Glomerular endothelial cell (primary cell): ENCODE data around the gene CCDC191. TPM values are rescaled to one million over a fixed set of nuclear protein-coding genes. Genes with fewer than 3 reads are reported as not detected.

Experiments used
- DNase-seq: peaks from one replicate; pipeline ENCODE4 v3.0.0-alpha.2; 2011; ENCODE audit warnings: low read depth, low spot score; ENCODE audit errors: extremely low read depth
- total RNA-seq: library from RNA; depleted of rRNA; stranded (reverse); fragments of >200 nt; gene quantifications from 2 replicates; pipeline ENCODE4 v1.2.3, GENCODE V29; 2015

Gene CCDC191
- total RNA-seq, 1 donor from 2014 or later = 4.8 TPM

DNA sequence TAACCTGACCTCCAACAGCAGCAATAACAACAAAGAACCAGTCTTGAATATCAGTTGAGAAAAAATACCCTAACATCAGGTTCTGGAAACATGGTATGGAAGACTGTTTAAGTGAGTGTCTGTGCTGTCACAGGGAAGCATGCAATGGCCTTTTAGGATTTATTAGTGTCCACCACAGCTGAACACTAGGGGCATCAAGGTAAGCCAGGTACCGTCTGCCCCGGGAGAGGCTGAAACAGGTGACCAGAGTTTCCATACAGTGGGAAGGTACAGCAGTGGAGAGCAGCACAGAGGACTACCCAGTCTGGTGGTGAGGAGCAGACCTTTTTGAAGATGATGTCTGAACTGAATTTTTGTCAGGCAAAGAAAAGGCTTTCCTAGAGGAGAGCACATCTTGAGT lies 90.2 kb downstream of the CCDC191 start:
- no peak for DNase-seq

DNA sequence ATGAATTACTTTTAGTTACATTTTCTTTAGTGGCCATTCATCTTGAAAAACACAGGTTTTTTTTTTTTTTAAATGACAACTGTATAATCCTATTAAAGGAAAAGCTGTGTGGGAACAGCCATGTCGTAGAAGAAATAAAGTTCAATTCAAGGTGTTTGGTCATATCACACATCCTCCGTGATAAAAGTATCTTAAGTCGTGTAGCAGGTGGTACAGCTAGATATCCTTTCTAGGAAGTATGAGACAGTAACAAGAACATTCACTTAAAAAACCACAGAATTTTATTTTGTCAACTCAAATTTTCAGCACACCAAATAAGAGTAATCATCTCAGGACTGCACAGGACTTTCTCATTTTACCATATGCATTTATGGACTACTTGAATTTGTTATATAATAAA lies 92.4 kb downstream of the CCDC191 start:
- DNase-seq = no peak

DNA sequence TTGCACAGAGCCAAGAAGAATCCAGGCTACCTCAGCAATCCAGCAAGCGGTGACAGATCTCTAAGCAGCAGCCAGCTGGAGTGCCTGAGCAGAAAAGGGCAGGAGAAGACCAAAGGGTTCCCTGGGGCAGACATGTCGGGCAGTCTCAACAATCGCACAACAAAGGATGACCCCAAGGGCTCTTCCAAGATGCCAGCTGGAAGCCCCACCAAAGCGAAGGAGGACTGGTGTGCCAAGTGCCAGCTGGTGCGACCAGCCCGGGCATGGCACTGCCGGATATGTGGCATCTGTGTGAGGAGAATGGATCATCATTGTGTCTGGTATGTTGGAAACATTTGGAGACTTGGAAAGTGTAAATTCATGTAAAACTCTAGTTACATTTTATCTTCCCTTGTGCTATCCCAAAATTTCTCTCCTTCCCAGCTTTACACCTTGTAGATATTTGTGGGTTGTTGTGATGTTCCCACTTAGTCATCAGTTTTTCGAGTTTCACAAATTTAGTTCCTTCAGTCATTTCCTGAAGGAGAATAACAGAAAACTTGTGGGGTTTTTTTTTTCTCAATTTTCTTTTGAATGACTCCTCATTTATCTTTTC lies 102.1 kb downstream of the CCDC191 start:
- DNase-seq = no peak

DNA sequence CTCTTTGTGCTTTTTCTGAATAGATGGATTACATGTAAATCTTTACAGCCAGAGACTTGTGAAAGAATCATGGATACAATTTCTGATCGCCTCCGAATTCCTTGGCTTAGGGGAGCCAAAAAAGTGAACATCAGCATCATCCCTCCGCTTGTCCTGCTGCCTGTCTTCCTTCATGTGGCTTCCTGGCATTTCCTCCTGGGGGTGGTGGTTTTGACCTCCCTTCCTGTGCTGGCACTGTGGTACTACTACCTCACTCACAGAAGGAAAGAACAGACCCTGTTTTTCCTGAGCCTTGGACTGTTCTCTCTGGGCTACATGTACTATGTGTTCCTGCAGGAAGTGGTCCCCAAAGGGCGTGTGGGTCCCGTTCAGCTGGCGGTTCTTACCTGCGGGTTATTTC lies 102.6 kb downstream of the CCDC191 start:
- no peak for DNase-seq

DNA sequence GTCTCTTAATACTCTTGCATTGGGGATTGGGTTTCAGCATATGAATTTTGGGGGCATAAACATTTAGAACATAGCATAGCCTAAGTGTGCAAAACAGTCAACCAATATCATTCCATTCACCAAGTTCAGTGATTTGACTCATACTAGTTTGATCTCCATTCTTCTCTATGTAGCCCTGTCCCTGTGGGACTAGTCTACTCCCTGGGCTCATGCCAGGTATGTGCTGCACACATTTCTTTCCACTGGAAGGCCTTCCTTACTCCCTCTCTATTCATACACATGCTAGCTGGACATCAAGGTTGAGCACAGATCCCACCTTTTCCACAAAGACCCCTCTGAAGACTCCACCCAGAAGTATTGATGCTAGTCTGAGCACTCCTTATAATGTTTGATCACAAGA lies 103.4 kb downstream of the CCDC191 start:
- no peak for DNase-seq

DNA sequence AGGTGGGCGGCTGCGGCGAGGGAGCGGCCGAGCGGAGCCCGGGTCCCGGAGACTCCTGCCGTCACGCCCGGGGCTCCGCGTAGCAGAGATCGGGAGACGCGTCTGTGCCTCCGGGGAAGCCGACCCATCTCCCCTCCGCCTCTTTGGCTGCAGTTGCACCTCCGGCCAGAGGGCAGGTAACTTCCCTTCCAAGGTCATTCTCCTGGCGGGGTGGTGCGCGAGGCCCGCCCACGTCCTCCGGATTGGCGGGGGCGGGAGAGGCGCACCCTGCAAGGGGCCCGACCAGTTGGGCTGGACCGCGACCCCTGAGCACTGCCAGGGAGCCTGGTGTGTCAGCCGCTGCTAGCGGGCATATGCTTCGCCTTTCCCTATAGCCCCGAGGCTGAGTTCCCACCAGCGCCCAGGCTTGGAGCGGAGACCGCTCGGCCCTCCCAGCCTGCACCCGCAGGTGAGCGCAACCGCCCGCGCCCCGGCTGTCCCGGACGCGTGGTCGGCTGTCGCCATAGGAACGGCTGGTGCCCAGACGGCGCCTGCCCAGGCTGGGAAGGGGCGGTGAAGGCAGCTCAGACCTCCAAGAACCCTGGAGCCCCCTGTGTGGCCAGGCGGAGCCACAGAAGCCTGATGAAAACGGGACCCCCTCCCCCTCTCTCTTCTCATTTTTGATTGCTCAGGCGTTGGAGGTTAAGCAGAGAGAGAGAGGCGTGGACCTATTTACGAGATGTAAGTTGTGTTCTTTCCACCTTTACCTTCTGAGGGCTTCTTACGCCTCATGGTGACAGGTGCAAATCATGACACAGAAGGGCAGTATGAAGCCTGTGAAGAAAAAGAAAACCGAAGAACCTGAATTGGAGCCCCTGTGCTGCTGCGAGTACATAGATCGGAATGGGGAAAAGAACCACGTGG lies 108.1 kb downstream of the CCDC191 start:
- DNase-seq = no peak

DNA sequence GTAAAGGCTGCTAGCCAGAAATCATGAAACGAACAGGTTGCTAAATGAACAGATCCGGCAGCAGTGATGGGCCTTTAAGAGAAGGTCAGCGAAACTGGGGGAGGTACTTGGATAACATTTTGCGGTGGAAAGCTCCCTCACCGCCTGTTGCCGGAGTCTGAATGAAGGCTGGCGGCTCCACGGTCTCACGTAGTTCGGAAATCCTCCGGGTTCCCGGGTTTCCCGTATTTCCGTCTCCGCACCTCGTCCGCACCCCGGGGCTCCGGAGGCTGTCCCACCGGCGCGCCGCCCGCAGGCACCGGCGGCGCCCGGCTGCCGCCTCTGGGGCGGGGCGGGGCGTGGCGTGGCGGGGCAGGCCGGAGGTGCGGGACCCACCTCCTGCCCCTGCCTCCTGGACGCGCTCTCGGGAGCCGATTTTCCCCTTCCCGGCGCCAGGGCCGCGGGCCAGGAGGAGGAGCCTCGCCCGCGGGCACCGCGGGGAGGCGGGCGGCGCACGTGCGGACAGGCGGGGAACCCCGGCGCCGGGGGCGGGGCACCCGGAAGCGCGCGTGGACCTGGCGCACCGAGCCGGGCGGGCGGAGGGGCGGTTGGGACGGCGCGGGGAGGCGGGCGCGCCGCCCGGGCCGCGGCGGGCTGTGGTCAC lies 108.8 kb downstream of the CCDC191 start, which contains the start of gene ZDHHC23:
ZDHHC23 (plus strand) TSS at position 642 of the 643 bp plus-strand sequence. CDS start 790 bp downstream, outside the sequence.
- no peak for DNase-seq

DNA sequence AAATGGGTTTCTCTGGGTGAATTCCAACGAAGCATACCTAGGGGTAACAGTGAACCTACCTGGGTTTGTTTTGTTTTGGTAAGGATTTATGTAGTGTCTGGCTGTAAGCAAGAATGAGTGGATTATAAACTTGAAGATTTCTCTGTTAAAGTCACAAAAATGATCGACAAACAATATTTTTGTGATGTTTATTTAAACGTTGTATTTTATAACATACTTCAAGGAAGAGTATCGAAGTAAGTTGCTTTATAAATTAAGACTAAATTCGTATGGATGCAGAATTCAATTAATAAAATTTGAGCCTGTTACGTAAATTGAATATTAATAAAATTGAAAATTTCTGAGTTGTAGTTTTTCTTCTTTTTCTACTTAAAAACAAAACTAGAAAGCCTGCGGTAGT lies 109.5 kb downstream of the CCDC191 start:
- no peak for DNase-seq

DNA sequence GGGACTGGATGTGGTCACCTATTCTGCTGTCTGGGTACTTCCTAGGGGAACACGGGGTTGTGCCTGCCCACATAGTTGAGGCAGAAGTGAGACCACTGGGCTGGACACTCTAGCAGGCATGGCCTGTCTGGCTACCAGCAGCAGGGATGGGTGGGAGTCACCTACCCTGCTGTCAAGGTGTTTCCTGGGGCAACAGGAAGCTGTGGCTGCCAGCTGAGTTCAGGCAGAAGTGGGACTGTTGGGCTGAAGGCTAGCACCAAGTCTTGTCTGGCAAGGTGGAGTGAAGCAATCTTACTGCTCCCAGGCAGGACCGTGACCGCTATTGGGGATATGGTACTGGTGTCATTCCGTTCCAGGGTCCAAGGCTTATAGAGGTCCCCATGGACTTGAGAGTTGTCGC lies 128.8 kb downstream of the CCDC191 start:
- DNase-seq = no peak

DNA sequence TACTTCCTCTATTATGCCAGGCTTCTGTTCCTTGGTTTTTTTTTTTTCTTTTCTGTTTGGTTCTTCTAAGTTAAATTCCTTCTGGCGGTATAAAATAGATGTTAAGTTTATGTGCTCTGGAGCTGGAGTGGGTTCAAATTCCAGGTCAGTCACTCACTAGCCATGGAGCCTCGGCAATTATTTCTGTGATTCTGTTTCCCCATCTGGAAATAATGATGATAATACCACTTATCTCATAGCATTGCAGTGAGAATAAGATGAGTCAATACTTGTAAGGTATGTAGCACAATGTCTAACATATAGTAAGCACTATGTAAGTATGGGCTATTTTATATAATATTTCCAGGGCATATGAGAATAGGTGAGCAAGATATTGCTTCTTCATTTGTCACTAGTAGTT lies 141.7 kb downstream of the CCDC191 start:
- DNase-seq = no peak

Other genes starting within 250 kb of the CCDC191 start
- gene GRAMD1C, start 217.7 kb downstream of the CCDC191 start, total RNA-seq = 14.4 and 17.8 TPM in 2 replicates
- gene ZDHHC23, start 108.5 kb downstream of the CCDC191 start, total RNA-seq = 0.48 and 0.88 TPM in 2 replicates
- gene QTRT2, start 211 bp upstream of the CCDC191 start, total RNA-seq = 13.3 and 21.0 TPM in 2 replicates
- not detected in 2 replicates for gene DRD3, start 122.5 kb upstream of the CCDC191 start, total RNA-seq
- gene ZNF80, start 181.1 kb upstream of the CCDC191 start, total RNA-seq = not detected in 2 replicates
- gene TIGIT, start 237.5 kb upstream of the CCDC191 start, total RNA-seq = not detected in 2 replicates